HL-60 (cell line): ENCODE results near the gene GOLGA3.
A peak's percentile ranks its signal among the peaks of the same experiment; 100 is the strongest.

Source experiments
- DNase-seq, 2 experiments: peaks; one replicate each; pipeline ENCODE4 v3.0.0-alpha.2; 2010 to 2020; ENCODE audit warnings: low read depth in 1 of 2, low spot score in 1 of 2
- H3K27ac ChIP-seq: fragments of 250-450 bp; sonication (Bioruptor Pico); replicated peaks from 2 replicates; pipeline ENCODE4 v1.5.1; 2020; ENCODE audit warnings: mild to moderate bottlenecking, moderate library complexity
- H3K27me3 ChIP-seq: fragments of 250-450 bp; sonication (Bioruptor Pico); 2 replicates; pipeline ENCODE4 v1.5.1; 2021; ENCODE audit warnings: mild to moderate bottlenecking, moderate library complexity; ENCODE audit not compliant: insufficient read depth, poor library complexity, severe bottlenecking
- H3K4me3 ChIP-seq: replicated peaks from 2 replicates; pipeline ENCODE4 v1.5.1; 2011; ENCODE audit warnings: mild to moderate bottlenecking, control low read depth, low read length; ENCODE audit not compliant: insufficient read depth
- GABPA ChIP-seq: IDR thresholded peaks from 2 replicates; pipeline ENCODE4 v1.6.1; 2012; ENCODE audit warnings: low read depth
- POLR2AphosphoS5 ChIP-seq: IDR thresholded peaks from 2 replicates; pipeline ENCODE4 v1.6.1; 2012; ENCODE audit warnings: low read depth
- SPI1 ChIP-seq: IDR thresholded peaks from 2 replicates; pipeline ENCODE4 v1.6.1; 2012; ENCODE audit warnings: low read depth, mild to moderate bottlenecking, borderline replicate concordance
- TF ChIP-seq, protein P1 (sequence below): IDR thresholded peaks from 2 replicates; pipeline ENCODE4 v1.6.1; 2012; ENCODE audit warnings: low read depth; ENCODE audit not compliant: insufficient replicate concordance

GOLGA3 gene

DNA sequence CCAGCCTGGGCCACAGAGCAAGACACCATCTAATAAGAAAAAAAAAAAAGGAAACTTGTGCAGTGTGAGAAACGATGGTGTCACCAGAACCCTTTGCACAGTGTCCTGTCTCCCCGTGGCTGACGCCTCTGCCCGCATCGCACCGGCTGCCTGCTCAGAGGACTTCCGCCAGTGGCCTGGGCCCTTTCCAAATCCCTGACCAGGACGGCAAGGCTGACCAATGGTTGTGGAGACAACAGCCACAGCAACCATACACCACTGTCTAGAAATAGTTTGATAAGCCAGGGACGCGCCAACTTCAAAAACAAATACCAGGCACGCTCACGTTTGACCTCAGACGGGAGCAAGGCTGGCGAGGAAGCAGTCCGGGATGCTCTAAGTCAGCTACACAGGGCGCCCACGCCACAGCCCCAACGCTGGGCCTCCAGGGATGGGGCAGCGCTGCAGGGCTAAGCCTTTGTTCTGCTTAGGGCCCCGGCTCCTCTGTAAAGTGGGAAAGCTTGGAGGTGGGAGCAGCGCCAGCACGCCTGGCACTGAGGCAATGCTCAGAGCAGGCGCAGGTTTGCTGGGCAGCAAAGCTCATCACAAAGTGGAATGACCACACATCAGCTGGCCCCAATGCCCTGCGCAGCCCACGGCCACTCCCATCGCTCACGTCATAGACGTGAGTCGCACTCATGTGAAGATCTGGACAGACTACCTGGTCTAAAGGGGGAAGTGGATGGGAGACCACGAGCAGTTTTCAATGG lies 105.5 kb downstream of the GOLGA3 start:
- no peaks in the 10 kb centered on the region for H3K27me3 ChIP-seq
- DNase-seq = no peak
- peak; percentile 36; the same call in 1 of the 2 replicates for TF ChIP-seq POLR2AphosphoS5
- no peak for TF ChIP-seq SPI1
- H3K4me3 ChIP-seq = no peak overlapping the region
- H3K27ac ChIP-seq = no peak overlapping the region

DNA sequence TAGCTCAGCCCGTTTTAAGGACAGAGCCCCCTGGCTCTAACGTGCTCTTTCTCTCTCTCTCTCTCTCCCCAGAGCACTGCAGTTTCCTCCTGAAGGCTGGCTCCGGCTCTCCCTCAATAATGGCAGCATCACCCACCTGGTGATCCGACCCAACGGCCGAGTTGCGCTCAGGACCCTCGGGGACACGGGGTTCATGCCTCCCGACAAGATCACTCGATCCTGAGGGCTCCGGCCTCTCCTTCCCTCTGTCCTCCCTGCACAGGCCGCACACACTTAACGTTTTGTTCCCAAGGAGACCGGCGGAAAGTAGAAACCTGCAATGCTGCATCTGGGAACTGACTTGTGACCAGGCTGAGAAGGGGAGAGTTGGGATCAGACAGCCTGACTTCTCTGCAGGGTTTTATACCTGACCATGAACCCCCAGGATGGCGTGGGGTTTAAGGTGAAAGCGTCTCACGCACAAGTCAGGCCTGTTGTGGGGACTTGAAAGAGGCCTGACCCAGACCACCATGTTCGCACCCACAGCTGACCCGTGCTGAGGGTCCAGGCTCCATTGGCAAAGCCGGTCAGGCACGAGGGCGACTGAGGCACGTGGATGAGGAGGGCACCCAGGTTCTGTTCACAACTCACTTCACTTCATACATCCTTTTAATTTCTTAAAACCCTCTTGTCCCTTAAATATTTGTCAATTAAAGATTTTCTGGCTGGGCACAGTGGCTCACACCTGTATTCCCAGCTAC lies 107.9 kb downstream of the GOLGA3 start:
- Histone ChIP-seq H3K27ac (no peak overlapping the region), H3K27me3 (no peaks in the 10 kb centered on the region), H3K4me3 (no peak overlapping the region)
- no peak for DNase-seq
- TF ChIP-seq, protein P1, sequence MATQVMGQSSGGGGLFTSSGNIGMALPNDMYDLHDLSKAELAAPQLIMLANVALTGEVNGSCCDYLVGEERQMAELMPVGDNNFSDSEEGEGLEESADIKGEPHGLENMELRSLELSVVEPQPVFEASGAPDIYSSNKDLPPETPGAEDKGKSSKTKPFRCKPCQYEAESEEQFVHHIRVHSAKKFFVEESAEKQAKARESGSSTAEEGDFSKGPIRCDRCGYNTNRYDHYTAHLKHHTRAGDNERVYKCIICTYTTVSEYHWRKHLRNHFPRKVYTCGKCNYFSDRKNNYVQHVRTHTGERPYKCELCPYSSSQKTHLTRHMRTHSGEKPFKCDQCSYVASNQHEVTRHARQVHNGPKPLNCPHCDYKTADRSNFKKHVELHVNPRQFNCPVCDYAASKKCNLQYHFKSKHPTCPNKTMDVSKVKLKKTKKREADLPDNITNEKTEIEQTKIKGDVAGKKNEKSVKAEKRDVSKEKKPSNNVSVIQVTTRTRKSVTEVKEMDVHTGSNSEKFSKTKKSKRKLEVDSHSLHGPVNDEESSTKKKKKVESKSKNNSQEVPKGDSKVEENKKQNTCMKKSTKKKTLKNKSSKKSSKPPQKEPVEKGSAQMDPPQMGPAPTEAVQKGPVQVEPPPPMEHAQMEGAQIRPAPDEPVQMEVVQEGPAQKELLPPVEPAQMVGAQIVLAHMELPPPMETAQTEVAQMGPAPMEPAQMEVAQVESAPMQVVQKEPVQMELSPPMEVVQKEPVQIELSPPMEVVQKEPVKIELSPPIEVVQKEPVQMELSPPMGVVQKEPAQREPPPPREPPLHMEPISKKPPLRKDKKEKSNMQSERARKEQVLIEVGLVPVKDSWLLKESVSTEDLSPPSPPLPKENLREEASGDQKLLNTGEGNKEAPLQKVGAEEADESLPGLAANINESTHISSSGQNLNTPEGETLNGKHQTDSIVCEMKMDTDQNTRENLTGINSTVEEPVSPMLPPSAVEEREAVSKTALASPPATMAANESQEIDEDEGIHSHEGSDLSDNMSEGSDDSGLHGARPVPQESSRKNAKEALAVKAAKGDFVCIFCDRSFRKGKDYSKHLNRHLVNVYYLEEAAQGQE = no peak
- peak; percentile 18; the same call in 1 of the 2 replicates for TF ChIP-seq POLR2AphosphoS5

DNA sequence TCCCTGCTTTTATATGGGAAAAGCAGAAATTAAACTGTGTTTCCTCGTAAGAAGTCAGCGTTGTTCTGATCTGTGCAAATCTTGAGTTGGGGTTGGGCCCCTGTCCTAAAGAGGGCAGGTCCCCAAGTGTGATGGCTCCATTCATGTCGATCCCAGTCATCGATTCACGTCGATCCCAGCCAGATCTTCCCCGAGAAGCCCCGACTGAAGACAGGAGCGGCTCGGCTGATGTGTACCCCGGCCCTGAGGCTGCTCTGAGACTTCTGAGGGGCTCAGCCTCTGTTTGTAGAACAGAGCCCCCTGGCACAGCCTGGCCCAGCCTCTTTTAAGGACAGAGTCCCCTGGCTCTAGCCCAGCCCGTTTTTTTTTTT lies 108.7 kb downstream of the GOLGA3 start:
- DNase-seq = no peak
- Histone ChIP-seq H3K27me3 (no peaks in the 10 kb centered on the region), H3K27ac (no peak overlapping the region), H3K4me3 (no peak overlapping the region)
- TF ChIP-seq POLR2AphosphoS5 = no peak
- TF ChIP-seq GABPA = no peak

- no peak; the same call in 1 of the 2 replicates for TF ChIP-seq POLR2AphosphoS5
- TF ChIP-seq SPI1 = no peak
- TF ChIP-seq GABPA = no peak
- no peak overlapping the region for H3K27ac ChIP-seq
- no peak for DNase-seq
- H3K27me3 ChIP-seq = no peaks in the 10 kb centered on the region
- H3K4me3 ChIP-seq = no peak overlapping the region
Measured at GRCh38 chr12:132719141-132719953, 109.3 kb downstream of the GOLGA3 start.
